GM13977 (cell line): ENCODE results near the gene LRRC4C.

ENCODE experiments used
- DNase-seq: peaks from one replicate; pipeline ENCODE4 v3.0.0; 2012; ENCODE audit warnings: low spot score
- in situ Hi-C: fragments of 300-500 bp; cut with MboI; formaldehyde crosslinking; loops from one replicate; pipeline ENCODE4 v1.12.0; 2022; ENCODE audit warnings: low sequenced_read_pairs, low pct_unique_long_range_greater_than_20kb, mixed read lengths, inconsistent platforms; ENCODE audit not compliant: unreplicated experiment
- TF ChIP-seq, protein P1 (sequence below): IDR thresholded peaks from 2 replicates; pipeline ENCODE4 v1.5.1; 2012; ENCODE audit warnings: mild to moderate bottlenecking, control low read depth; ENCODE audit not compliant: insufficient read depth; ENCODE audit errors: extremely low read depth, missing control alignments

LRRC4C gene

GRCh38 chr11:40291329-40291728 is 1168.1 kb downstream of the LRRC4C start:
- in situ Hi-C loops: no loop called here
- TF ChIP-seq, protein P1, sequence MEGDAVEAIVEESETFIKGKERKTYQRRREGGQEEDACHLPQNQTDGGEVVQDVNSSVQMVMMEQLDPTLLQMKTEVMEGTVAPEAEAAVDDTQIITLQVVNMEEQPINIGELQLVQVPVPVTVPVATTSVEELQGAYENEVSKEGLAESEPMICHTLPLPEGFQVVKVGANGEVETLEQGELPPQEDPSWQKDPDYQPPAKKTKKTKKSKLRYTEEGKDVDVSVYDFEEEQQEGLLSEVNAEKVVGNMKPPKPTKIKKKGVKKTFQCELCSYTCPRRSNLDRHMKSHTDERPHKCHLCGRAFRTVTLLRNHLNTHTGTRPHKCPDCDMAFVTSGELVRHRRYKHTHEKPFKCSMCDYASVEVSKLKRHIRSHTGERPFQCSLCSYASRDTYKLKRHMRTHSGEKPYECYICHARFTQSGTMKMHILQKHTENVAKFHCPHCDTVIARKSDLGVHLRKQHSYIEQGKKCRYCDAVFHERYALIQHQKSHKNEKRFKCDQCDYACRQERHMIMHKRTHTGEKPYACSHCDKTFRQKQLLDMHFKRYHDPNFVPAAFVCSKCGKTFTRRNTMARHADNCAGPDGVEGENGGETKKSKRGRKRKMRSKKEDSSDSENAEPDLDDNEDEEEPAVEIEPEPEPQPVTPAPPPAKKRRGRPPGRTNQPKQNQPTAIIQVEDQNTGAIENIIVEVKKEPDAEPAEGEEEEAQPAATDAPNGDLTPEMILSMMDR: no peak
- no peak for DNase-seq

DNA sequence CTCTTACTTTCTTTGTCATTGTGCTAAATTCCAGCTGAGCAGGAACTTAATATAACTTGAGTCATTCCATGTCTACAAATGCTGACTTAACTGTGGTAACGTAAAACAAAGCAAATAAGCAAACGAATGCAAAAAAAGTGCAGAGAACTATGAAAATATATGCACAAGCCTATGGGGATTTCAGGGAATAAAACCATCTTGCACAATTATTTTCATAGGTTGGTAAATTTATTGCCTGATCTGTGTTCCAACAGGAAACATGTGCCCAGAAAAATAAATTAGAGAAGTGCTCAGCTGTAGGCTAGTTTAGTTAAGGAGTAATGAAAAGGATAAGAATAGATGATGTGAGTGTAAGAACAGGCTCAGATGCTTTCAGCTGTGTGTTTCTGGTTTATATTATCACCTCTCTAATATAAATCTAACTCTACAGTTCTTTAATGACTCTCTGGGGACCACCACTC is 1169.3 kb downstream of the LRRC4C start:
- no peak for DNase-seq
- in situ Hi-C loops: no loop called here
- TF ChIP-seq, protein P1: no peak

GRCh38 chr11:40289370-40289769 is 1170.1 kb downstream of the LRRC4C start:
- TF ChIP-seq, protein P1: no peak
- in situ Hi-C loops: no loop called here
- DNase-seq: no peak

GRCh38 chr11:40287916-40288803 is 1171.3 kb downstream of the LRRC4C start:
- in situ Hi-C loops: no loop called here
- no peak for DNase-seq
- TF ChIP-seq, protein P1: no peak

DNA sequence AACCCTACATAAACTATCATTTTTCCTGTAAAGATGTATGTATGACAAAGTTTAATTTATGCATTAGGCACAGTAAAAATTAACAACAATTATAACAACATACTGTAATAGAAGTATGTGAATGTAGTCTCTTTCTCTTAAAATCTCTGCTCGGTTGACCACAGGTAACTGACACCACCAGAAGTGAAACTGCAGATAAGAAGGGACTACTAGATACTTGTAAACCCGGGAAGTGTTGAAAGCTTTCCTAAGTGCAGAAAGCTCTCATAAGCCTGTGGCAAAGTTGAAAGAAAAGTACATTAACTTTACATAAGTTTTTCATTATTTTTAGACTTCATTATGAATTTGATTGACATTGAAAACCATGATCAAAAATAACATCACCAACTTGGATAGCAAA is 1173.3 kb downstream of the LRRC4C start:
- TF ChIP-seq, protein P1: no peak
- in situ Hi-C loops: no loop called here
- no peak for DNase-seq

DNA sequence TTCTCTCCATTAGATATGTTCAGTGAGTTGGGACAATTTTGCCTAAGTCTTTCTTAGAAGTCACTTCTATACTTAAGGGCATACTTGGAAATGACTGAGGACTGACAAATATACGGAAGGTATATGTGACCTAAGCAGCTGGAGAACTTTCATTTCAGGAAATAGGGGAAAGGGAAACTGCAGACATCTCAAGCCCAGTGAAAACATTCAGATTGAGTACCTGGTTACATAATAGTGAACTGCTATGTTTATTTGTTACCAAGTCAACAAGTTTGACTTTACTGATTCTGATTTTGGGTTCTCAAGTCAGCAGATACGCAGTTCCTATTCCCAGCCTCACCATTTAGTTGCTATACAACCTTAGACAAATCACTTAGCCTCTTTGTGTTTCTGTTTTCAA is 1173.9 kb downstream of the LRRC4C start:
- TF ChIP-seq, protein P1: no peak
- DNase-seq: no peak
- in situ Hi-C loops: no loop called here
